Mesendoderm (in vitro differentiated cells): ENCODE data around the gene DIAPH2.

Experiments
- DNase-seq: peaks from one replicate; pipeline ENCODE4 v3.0.0; 2013
- H2AK5ac ChIP-seq: 2 replicates; pipeline ENCODE4 v1.6.1; 2013; ENCODE audit warnings: low read length, inconsistent platforms
- H2BK120ac ChIP-seq: 2 replicates; pipeline ENCODE4 v1.6.1; 2013; ENCODE audit warnings: low read depth, mild to moderate bottlenecking, low read length, moderate library complexity, mixed read lengths
- H2BK15ac ChIP-seq: replicated peaks from 2 replicates; pipeline ENCODE4 v1.6.1; 2013; ENCODE audit warnings: low read depth, mild to moderate bottlenecking, moderate library complexity
- H2BK5ac ChIP-seq: 2 replicates; pipeline ENCODE4 v1.6.1; 2013; ENCODE audit warnings: low read length, inconsistent platforms
- H3K18ac ChIP-seq: 2 replicates; pipeline ENCODE4 v1.6.1; 2013; ENCODE audit warnings: mild to moderate bottlenecking, low read length, mixed read lengths
- H3K23ac ChIP-seq: one replicate; pipeline ENCODE4 v1.6.1; 2013; ENCODE audit warnings: low read length
- H3K27ac ChIP-seq: 2 replicates; pipeline ENCODE4 v1.5.1; 2013; ENCODE audit warnings: low read depth, mild to moderate bottlenecking, inconsistent platforms, low read length, moderate library complexity
- H3K27me3 ChIP-seq: 2 replicates; pipeline ENCODE4 v1.6.1; 2013; ENCODE audit warnings: low read length, control low read depth, mild to moderate bottlenecking, inconsistent platforms; ENCODE audit not compliant: insufficient read depth, poor library complexity
- H3K36me3 ChIP-seq: 2 replicates; pipeline ENCODE4 v1.6.1; 2013; ENCODE audit warnings: low read length, inconsistent platforms; ENCODE audit not compliant: control insufficient read depth, insufficient read depth
- H3K4ac ChIP-seq: one replicate; pipeline ENCODE4 v1.6.1; 2013; ENCODE audit warnings: low read depth, mild to moderate bottlenecking, low read length, moderate library complexity
- H3K4me1 ChIP-seq: 2 replicates; pipeline ENCODE4 v1.6.1; 2013; ENCODE audit warnings: low read depth, low read length, inconsistent platforms; ENCODE audit not compliant: control insufficient read depth
- H3K4me2 ChIP-seq: 2 replicates; pipeline ENCODE4 v1.6.1; 2013; ENCODE audit warnings: low read length
- H3K4me3 ChIP-seq: 2 replicates; pipeline ENCODE4 v1.5.1; 2013; ENCODE audit warnings: mild to moderate bottlenecking, low read length
- H3K56ac ChIP-seq: one replicate; pipeline ENCODE4 v1.6.1; 2013; ENCODE audit warnings: low read length
- H3K79me1 ChIP-seq: 2 replicates; pipeline ENCODE4 v1.6.1; 2013; ENCODE audit warnings: low read length, inconsistent platforms
- H3K79me2 ChIP-seq: 2 replicates; pipeline ENCODE4 v1.6.1; 2013; ENCODE audit warnings: mild to moderate bottlenecking, low read length; ENCODE audit not compliant: control insufficient read depth, insufficient read depth
- H3K9ac ChIP-seq: 2 replicates; pipeline ENCODE4 v1.6.1; 2013; ENCODE audit warnings: low read length, inconsistent platforms
- H4K5ac ChIP-seq: one replicate; pipeline ENCODE4 v1.6.1; 2013; ENCODE audit warnings: low read length
- H4K8ac ChIP-seq: one replicate; pipeline ENCODE4 v1.6.1; 2013; ENCODE audit warnings: low read depth, mild to moderate bottlenecking, control low read depth, low read length, moderate library complexity
- WGBS: extraction: QIAGEN DNeasy Blood & Tissue Kit; methylation state at CpG from one replicate; pipeline ENCODE4 v1.1.7; 2013; ENCODE audit warnings: low lambda C conversion rate, missing lambda C conversion rate; ENCODE audit not compliant: insufficient coverage; ENCODE audit errors: extremely low coverage; 5-methylcytosine and 5-hydroxymethylcytosine counted together

The DIAPH2 gene

GRCh38 chrX:97525981-97526380, 841.3 kb downstream of the DIAPH2 start:
- no peaks in the 10 kb centered on the region for H3K36me3 ChIP-seq
- no CpG with 5 or more reads among the region's 3 CpGs for WGBS
- no peak overlapping the region for H3K27ac ChIP-seq
- no peak overlapping the region for H3K18ac ChIP-seq
- no peak overlapping the region for H2BK5ac ChIP-seq
- H3K4me3 ChIP-seq, result no peak overlapping the region
- H4K5ac ChIP-seq, result no peak overlapping the region
- no peak overlapping the region for H4K8ac ChIP-seq
- H3K9ac ChIP-seq, result no peak overlapping the region
- H2BK15ac ChIP-seq, result no peak overlapping the region
- H3K4ac ChIP-seq, result no peak overlapping the region
- no peaks in the 10 kb centered on the region for H3K79me1 ChIP-seq
- no peak overlapping the region for H2BK120ac ChIP-seq
- no peaks in the 10 kb centered on the region for H3K27me3 ChIP-seq
- H2AK5ac ChIP-seq, result no peak overlapping the region
- H3K23ac ChIP-seq, result no peak overlapping the region
- no peak overlapping the region for H3K4me2 ChIP-seq
- no peaks in the 10 kb centered on the region for H3K4me1 ChIP-seq
- H3K79me2 ChIP-seq, result no peaks in the 10 kb centered on the region
- no peak overlapping the region for H3K56ac ChIP-seq
- no peak for DNase-seq

GRCh38 chrX:97527725-97528124, 843.1 kb downstream of the DIAPH2 start:
- no peaks in the 10 kb centered on the region for H3K79me2 ChIP-seq

GRCh38 chrX:97529536-97530200, 845.0 kb downstream of the DIAPH2 start:
- H2AK5ac ChIP-seq, result no peak overlapping the region
- no peak overlapping the region for H3K4me3 ChIP-seq
- H3K27ac ChIP-seq, result no peak overlapping the region
- H4K8ac ChIP-seq, result no peak overlapping the region
- no peaks in the 10 kb centered on the region for H3K27me3 ChIP-seq
- no peaks in the 10 kb centered on the region for H3K79me2 ChIP-seq
- no CpG with 5 or more reads among the region's 1 CpG for WGBS
- DNase-seq, result no peak
- no peak overlapping the region for H3K23ac ChIP-seq
- H2BK120ac ChIP-seq, result no peak overlapping the region
- no peak overlapping the region for H3K4me2 ChIP-seq
- H2BK5ac ChIP-seq, result no peak overlapping the region
- H3K4me1 ChIP-seq, result no peaks in the 10 kb centered on the region
- H3K56ac ChIP-seq, result no peak overlapping the region
- no peaks in the 10 kb centered on the region for H3K36me3 ChIP-seq
- H4K5ac ChIP-seq, result no peak overlapping the region
- no peak overlapping the region for H3K4ac ChIP-seq
- no peak overlapping the region for H3K18ac ChIP-seq
- no peak overlapping the region for H3K9ac ChIP-seq
- H3K79me1 ChIP-seq, result no peaks in the 10 kb centered on the region
- no peak overlapping the region for H2BK15ac ChIP-seq

More at GRCh38 chrX:97527725-97528124, 843.1 kb downstream of the DIAPH2 start:
- no peaks in the 10 kb centered on the region for H3K27me3 ChIP-seq
- no CpG with 5 or more reads among the region's 1 CpG for WGBS
- H3K4ac ChIP-seq, result no peak overlapping the region
- H2BK120ac ChIP-seq, result no peak overlapping the region
- H3K79me1 ChIP-seq, result no peaks in the 10 kb centered on the region
- H2BK5ac ChIP-seq, result no peak overlapping the region
- H3K18ac ChIP-seq, result no peak overlapping the region
- no peak overlapping the region for H3K56ac ChIP-seq
- H3K23ac ChIP-seq, result no peak overlapping the region
- H3K4me2 ChIP-seq, result no peak overlapping the region
- H3K4me3 ChIP-seq, result no peak overlapping the region
- no peak overlapping the region for H2BK15ac ChIP-seq
- H3K27ac ChIP-seq, result no peak overlapping the region
- H3K36me3 ChIP-seq, result no peaks in the 10 kb centered on the region
- no peaks in the 10 kb centered on the region for H3K4me1 ChIP-seq
- no peak overlapping the region for H4K5ac ChIP-seq
- no peak overlapping the region for H4K8ac ChIP-seq
- no peak for DNase-seq
- no peak overlapping the region for H3K9ac ChIP-seq
- no peak overlapping the region for H2AK5ac ChIP-seq

- H3K9ac ChIP-seq, result no peak overlapping the region
- H3K36me3 ChIP-seq, result no peaks in the 10 kb centered on the region
- WGBS, result no CpG with 5 or more reads among the region's 3 CpGs
- no peak overlapping the region for H2BK120ac ChIP-seq
- no peak overlapping the region for H3K4ac ChIP-seq
- H3K56ac ChIP-seq, result no peak overlapping the region
- no peaks in the 10 kb centered on the region for H3K79me1 ChIP-seq
- no peaks in the 10 kb centered on the region for H3K27me3 ChIP-seq
- H3K18ac ChIP-seq, result no peak overlapping the region
- no peak for DNase-seq
- no peak overlapping the region for H3K23ac ChIP-seq
- no peaks in the 10 kb centered on the region for H3K4me1 ChIP-seq
- no peaks in the 10 kb centered on the region for H3K79me2 ChIP-seq
- H4K8ac ChIP-seq, result no peak overlapping the region
- H3K27ac ChIP-seq, result no peak overlapping the region
- no peak overlapping the region for H2AK5ac ChIP-seq
- H3K4me3 ChIP-seq, result no peak overlapping the region
- H4K5ac ChIP-seq, result no peak overlapping the region
- no peak overlapping the region for H2BK15ac ChIP-seq
- no peak overlapping the region for H2BK5ac ChIP-seq
- H3K4me2 ChIP-seq, result no peak overlapping the region
These were observed 847.2 kb downstream of the DIAPH2 start for GRCh38 chrX:97531825-97532224.

- H2BK5ac ChIP-seq, result no peak overlapping the region
- H3K4me2 ChIP-seq, result no peak overlapping the region
- no peak overlapping the region for H3K4me3 ChIP-seq
- no peak for DNase-seq
- H3K4me1 ChIP-seq, result no peaks in the 10 kb centered on the region
- H3K4ac ChIP-seq, result no peak overlapping the region
- H4K5ac ChIP-seq, result no peak overlapping the region
- no peak overlapping the region for H2AK5ac ChIP-seq
- H3K36me3 ChIP-seq, result no peaks in the 10 kb centered on the region
- H3K56ac ChIP-seq, result no peak overlapping the region
- H3K18ac ChIP-seq, result no peak overlapping the region
- H2BK15ac ChIP-seq, result no peak overlapping the region
- no peak overlapping the region for H3K9ac ChIP-seq
- no peak overlapping the region for H2BK120ac ChIP-seq
- H3K23ac ChIP-seq, result no peak overlapping the region
- no CpG with 5 or more reads among the region's 3 CpGs for WGBS
- H4K8ac ChIP-seq, result no peak overlapping the region
- H3K79me1 ChIP-seq, result no peaks in the 10 kb centered on the region
- H3K27ac ChIP-seq, result no peak overlapping the region
- H3K79me2 ChIP-seq, result no peaks in the 10 kb centered on the region
- no peaks in the 10 kb centered on the region for H3K27me3 ChIP-seq
These were observed 854.1 kb downstream of the DIAPH2 start for GRCh38 chrX:97538745-97539144.

- no peak overlapping the region for H3K56ac ChIP-seq
- H3K9ac ChIP-seq, result no peak overlapping the region
- H3K36me3 ChIP-seq, result no peaks in the 10 kb centered on the region
- no peaks in the 10 kb centered on the region for H3K27me3 ChIP-seq
- H2BK120ac ChIP-seq, result no peak overlapping the region
- H3K79me2 ChIP-seq, result no peaks in the 10 kb centered on the region
- no peak overlapping the region for H4K5ac ChIP-seq
- no peak overlapping the region for H4K8ac ChIP-seq
- H3K79me1 ChIP-seq, result no peaks in the 10 kb centered on the region
- H3K4ac ChIP-seq, result no peak overlapping the region
- H2AK5ac ChIP-seq, result no peak overlapping the region
- H3K4me2 ChIP-seq, result no peak overlapping the region
- H3K23ac ChIP-seq, result no peak overlapping the region
- no peaks in the 10 kb centered on the region for H3K4me1 ChIP-seq
- no peak overlapping the region for H3K18ac ChIP-seq
- H2BK5ac ChIP-seq, result no peak overlapping the region
- no peak overlapping the region for H3K27ac ChIP-seq
- H3K4me3 ChIP-seq, result no peak overlapping the region
- WGBS, result no CpG with 5 or more reads among the region's 2 CpGs
- DNase-seq, result no peak
- no peak overlapping the region for H2BK15ac ChIP-seq
These were observed 855.4 kb downstream of the DIAPH2 start for GRCh38 chrX:97539970-97540519.
